ENCODE data around the gene GLB1L3. TPM values are rescaled to one million over a fixed set of nuclear protein-coding genes. Genes with fewer than 3 reads are reported as not detected.

GLB1L3 gene
- total RNA-seq, 2 donors from 2014 or later: 2.3 to 7.1 TPM

GRCh38 chr11:134273317-134273712 is 2.9 kb upstream of the GLB1L3 start:
- Mint-ChIP-seq H3K4me3 (peak overlapping the region; percentile 84), H3K27me3 (ENCODE audit: insufficient read depth) (peaks cover 20% of the 10 kb centered on the region)

GRCh38 chr11:134275188-134275533 is 1.0 kb upstream of the GLB1L3 start:
- peaks cover 21% of the 10 kb centered on the region for H3K4me1 Mint-ChIP-seq
- H3K9ac ChIP-seq (ENCODE audit: extremely low read depth, low read length, poor library complexity, severe bottlenecking): no peak overlapping the region
- 11 to 20% methylated on average over 1 to 4 of the region's 5 CpGs for WGBS, 2 experiments (ENCODE audit: insufficient coverage in 1 of 2, insufficient read length in 1 of 2)
- no peak for TF ChIP-seq CTCF (conservative IDR thresholded peaks at IDR 0.05)
- no peaks in the 10 kb centered on the region for H3K4me1 ChIP-seq (ENCODE audit: control insufficient read depth, insufficient read depth, low read length)
- no peaks in the 10 kb centered on the region for H3K9me3 Mint-ChIP-seq
- H3K9me3 ChIP-seq (ENCODE audit: control insufficient read depth, low read length): peaks cover 6% of the 10 kb centered on the region
- no peak overlapping the region for H3K27ac ChIP-seq (ENCODE audit: low read depth, low read length)
- peaks cover 62% of the 10 kb centered on the region for H3K27me3 ChIP-seq (ENCODE audit: control insufficient read depth, insufficient read depth, low read length, poor library complexity, severe bottlenecking)
- H3K27ac Mint-ChIP-seq: peak overlapping the region; percentile 72
- peak overlapping the region; percentile 85 for H3K4me3 ChIP-seq (ENCODE audit: low read length)
- no peaks in the 10 kb centered on the region for H3K36me3 ChIP-seq (ENCODE audit: control insufficient read depth, insufficient read depth, low read length)
- H3K36me3 Mint-ChIP-seq (ENCODE audit: low read depth): no peaks in the 10 kb centered on the region
- peak overlapping the region; percentile 84 for H3K4me3 Mint-ChIP-seq
- no peak for DNase-seq
- H3K27me3 Mint-ChIP-seq (ENCODE audit: insufficient read depth): peaks cover 20% of the 10 kb centered on the region

More at GRCh38 chr11:134273317-134273712, 2.9 kb upstream of the GLB1L3 start:
- TF ChIP-seq CTCF (conservative IDR thresholded peaks at IDR 0.05): no peak
- Histone ChIP-seq H3K9ac (ENCODE audit: extremely low read depth, low read length, poor library complexity, severe bottlenecking) (no peak overlapping the region), H3K4me1 (ENCODE audit: control insufficient read depth, insufficient read depth, low read length) (no peaks in the 10 kb centered on the region), H3K36me3 (ENCODE audit: control insufficient read depth, insufficient read depth, low read length) (no peaks in the 10 kb centered on the region), H3K9me3 (ENCODE audit: control insufficient read depth, low read length) (no peaks in the 10 kb centered on the region), H3K4me3 (ENCODE audit: low read length) (no peak overlapping the region), H3K27ac (ENCODE audit: low read depth, low read length) (no peak overlapping the region), H3K27me3 (ENCODE audit: control insufficient read depth, insufficient read depth, low read length, poor library complexity, severe bottlenecking) (peaks cover 60% of the 10 kb centered on the region)
- 30% methylated on average over 3 of the region's 3 CpGs; no CpG with 5 or more reads in 1 of the 2 experiments for WGBS, 2 experiments (ENCODE audit: insufficient coverage in 1 of 2, insufficient read length in 1 of 2)
- no peak overlapping the region for H3K27ac Mint-ChIP-seq
- H3K36me3 Mint-ChIP-seq (ENCODE audit: low read depth): no peaks in the 10 kb centered on the region
- H3K4me1 Mint-ChIP-seq: peaks cover 21% of the 10 kb centered on the region
- no peak for DNase-seq
- H3K9me3 Mint-ChIP-seq: no peaks in the 10 kb centered on the region

- DNase-seq: peak; percentile 84
- no peak overlapping the region for H3K27ac Mint-ChIP-seq
Observed at GRCh38 chr11:134276396-134277182, 410 bp downstream of the GLB1L3 start.

More at GRCh38 chr11:134276396-134277182, 410 bp downstream of the GLB1L3 start:
- Histone ChIP-seq H3K4me1 (ENCODE audit: control insufficient read depth, insufficient read depth, low read length) (no peaks in the 10 kb centered on the region), H3K27me3 (ENCODE audit: control insufficient read depth, insufficient read depth, low read length, poor library complexity, severe bottlenecking) (peaks cover 62% of the 10 kb centered on the region), H3K4me3 (ENCODE audit: low read length) (peak overlapping the region; percentile 85), H3K27ac (ENCODE audit: low read depth, low read length) (no peak overlapping the region), H3K36me3 (ENCODE audit: control insufficient read depth, insufficient read depth, low read length) (no peaks in the 10 kb centered on the region), H3K9ac (ENCODE audit: extremely low read depth, low read length, poor library complexity, severe bottlenecking) (no peak overlapping the region), H3K9me3 (ENCODE audit: control insufficient read depth, low read length) (peaks cover 6% of the 10 kb centered on the region)
- peak; percentile 4 for TF ChIP-seq CTCF (conservative IDR thresholded peaks at IDR 0.05)
- Mint-ChIP-seq H3K4me1 (peaks cover 21% of the 10 kb centered on the region), H3K27me3 (ENCODE audit: insufficient read depth) (peaks cover 20% of the 10 kb centered on the region), H3K4me3 (peak overlapping the region; percentile 84), H3K9me3 (no peaks in the 10 kb centered on the region), H3K36me3 (ENCODE audit: low read depth) (no peaks in the 10 kb centered on the region)
- 0% methylated on average over 37 to 88 of the region's 88 CpGs for WGBS, 2 experiments (ENCODE audit: insufficient coverage in 1 of 2, insufficient read length in 1 of 2)

Data from endodermal cell (in vitro differentiated cells).